GM19238 (cell line): ENCODE measurements around the gene ARHGAP44.

ENCODE experiments used
- DNase-seq: peaks from one replicate; pipeline ENCODE4 v3.0.0; 2011; ENCODE audit warnings: low spot score; ENCODE audit not compliant: insufficient read length

The ARHGAP44 gene

DNA sequence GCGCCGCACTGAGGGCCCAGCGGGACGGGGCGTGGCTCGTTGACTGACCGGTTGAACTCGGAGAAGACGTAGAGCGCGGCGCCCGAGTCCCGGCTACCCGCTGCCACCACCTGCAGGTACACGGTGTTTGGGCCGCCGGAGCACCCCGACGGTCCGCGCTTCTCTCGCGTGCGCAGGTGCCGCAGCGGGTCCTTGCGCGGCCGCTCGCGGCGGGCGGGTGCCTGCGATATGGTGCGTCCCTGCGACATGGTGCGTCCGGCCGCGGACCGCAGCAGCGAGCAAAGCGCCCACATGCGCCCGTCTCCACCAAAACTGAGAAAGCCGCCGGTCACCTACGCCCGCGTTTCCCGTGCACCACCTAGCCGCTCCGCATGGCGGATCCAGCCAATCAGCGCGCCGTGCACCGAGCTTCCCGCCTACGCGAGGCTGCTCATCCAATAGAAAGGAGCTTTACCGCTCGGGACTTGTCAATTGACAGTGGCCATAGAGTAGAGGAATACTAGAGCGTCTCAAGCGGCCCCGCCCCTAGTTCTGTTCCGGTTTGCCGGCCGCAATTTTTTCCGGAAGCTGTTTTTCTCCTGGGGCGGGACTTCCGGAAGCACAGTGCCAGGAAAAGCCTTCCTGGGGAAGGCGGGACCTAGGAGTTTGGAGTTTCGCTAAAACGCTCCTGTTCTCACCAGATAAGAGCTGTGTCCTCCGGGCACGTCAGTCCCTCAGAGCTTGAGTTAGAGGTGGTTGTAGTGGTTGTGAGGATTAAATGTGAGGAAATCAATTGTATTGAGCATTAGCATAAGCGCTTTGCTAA is 228.6 kb downstream of the ARHGAP44 start, which contains the start of gene ELAC2:
TSS of gene ELAC2 (minus strand) at position 373 of the 805 bp plus-strand sequence. CDS start at position 293, 80 bp downstream.
- peak; percentile 94 for DNase-seq

DNA sequence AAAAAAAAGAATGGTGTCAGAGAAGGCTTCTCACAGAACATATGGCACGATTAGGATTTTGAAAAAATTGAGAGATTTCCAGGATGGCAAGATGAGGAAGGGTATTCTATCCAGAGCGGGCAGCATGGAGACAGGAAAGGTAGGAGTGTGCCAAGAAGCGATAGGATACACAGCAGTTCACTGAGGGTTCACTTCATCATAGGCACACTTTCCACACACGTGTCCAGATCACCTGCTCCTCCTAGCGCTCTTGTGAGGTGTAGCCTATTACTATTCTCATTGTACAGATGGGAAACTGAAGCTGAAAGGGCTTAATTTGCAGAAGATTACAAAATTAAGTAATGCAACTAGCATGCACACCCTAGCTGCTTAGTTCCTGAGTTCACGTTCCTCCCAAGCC is 234.7 kb downstream of the ARHGAP44 start:
- no peak for DNase-seq

DNA sequence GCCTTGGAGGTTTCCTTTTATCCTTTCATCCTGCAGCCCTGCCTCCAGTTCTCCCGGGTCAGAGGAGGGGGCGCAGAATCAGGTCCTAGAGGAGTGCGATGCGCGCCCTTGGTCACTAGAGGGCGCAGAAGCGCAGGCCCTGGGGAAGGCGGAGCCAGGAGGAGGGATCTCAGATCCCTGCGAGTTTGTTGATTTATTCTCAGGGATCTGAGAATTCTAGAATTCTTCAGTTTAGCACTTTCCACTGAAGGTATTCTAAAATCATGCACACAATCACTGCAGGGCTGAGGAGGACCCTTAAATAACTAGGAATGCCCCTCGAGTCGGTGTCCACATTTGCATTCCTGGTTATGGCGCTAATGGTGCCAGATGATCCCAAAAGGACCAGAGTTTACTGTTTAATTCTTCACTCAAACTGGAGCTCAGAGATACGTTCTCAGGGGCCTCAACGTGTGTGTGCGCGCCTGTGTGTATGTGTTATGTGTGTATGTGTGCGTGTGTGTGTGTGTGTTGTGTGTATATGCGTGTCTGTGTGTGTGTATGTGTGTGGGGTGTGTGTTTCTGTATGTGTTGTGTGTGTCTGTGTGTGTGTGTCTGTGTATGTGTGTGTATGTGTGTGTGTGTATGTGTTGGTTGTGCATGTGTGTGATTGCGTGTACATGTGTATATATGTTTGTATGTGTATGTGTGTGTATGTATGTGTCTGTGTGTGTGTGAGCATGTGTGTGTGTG is 235.4 kb downstream of the ARHGAP44 start:
- peak; percentile 41 for DNase-seq

DNA sequence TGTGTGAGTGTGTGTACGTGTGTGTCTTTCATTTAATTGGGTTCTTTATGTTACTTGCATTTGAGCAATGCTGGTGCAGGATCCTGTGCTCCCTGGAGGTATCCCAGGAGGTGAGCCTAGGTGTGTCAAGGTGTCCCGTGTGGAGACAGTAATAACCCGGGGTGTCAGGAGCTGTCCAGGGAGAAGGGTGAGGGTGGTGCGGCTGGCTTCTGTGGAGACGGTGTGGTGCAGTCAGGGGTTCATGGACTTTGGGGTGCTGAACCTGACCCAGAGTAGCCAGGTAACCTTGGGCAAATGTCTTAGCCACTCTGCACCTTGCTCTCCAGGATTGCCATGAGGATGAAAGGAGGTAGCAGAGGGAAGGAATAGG is 235.9 kb downstream of the ARHGAP44 start:
- no peak for DNase-seq

DNA sequence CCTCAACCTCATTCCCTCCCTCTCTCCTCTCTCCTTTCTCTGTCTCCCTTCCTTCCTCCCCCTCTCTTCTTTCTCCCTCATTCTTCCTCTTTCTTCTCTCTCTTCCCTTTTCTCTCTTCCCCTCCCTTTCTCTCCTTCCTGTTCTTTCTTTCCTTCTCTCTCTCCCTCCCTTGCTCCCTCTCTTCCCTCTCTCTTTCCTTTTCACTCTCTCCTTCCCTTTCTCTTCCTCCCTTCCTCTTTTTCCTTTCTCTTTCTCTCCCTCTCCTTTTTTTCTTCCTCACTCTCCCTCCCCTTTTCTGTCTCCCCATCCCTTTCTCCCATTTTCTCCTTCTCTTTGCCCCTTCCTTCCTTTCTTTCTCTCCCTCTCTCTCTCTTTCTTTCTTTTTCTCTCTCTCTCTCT is 236.4 kb downstream of the ARHGAP44 start:
- DNase-seq: no peak

DNA sequence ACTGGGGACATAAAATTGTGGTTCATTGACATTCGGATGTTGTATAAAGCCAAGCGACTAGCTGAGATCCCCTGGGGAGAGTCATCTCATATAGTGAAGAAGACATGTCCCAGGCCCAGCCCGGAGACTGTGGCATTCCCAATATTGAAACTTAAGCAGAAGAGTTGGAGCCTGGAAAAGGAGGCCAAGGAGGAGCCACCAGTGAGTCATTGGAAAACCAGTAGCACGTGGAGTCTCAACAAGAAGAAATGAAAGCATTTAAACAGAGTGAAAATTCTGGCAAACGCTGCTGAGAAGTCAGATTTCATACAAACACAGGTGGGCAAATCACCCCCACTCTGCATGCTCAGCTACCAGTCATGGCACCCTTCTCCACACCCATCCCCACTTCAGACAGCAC is 237.9 kb downstream of the ARHGAP44 start:
- DNase-seq: no peak

DNA sequence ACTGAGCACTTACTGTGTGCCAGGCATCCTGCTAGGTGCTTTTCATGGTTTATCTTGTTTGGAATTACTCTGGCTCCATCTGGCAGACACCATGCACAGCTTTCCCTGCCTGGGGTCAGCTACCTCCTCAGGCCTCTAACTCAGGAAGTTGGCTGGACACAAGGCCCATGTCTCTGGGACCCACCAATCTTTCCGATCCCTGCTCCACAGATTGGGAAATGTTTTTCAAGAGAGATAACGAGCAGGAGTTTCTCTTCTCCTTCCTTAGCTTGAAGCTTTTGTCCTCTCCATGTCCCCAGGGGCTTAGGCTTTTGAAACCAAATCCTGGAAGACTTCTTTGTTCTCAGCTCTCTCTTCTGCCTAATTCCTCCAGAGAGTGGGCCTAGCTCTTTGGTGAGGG is 240.0 kb downstream of the ARHGAP44 start:
- DNase-seq: no peak

DNA sequence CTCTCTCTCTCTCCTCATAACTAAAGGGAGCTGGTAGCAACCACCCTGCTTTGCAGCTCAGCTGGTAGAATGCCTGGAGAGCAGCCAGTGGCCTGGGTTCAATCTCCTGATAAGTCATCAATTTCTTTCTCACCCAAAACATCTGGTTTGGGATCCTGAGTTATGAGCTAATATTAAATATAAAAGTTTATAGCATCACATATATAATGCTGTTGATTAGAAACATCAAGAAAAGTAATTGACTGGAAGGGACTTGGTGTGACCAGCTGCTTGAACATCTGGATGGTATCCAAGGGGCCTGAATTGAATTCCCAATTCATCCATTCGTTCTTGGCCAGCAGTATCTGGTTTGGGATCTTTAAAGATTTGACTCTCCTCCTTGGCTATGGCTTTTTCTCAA is 240.8 kb downstream of the ARHGAP44 start:
- no peak for DNase-seq

DNA sequence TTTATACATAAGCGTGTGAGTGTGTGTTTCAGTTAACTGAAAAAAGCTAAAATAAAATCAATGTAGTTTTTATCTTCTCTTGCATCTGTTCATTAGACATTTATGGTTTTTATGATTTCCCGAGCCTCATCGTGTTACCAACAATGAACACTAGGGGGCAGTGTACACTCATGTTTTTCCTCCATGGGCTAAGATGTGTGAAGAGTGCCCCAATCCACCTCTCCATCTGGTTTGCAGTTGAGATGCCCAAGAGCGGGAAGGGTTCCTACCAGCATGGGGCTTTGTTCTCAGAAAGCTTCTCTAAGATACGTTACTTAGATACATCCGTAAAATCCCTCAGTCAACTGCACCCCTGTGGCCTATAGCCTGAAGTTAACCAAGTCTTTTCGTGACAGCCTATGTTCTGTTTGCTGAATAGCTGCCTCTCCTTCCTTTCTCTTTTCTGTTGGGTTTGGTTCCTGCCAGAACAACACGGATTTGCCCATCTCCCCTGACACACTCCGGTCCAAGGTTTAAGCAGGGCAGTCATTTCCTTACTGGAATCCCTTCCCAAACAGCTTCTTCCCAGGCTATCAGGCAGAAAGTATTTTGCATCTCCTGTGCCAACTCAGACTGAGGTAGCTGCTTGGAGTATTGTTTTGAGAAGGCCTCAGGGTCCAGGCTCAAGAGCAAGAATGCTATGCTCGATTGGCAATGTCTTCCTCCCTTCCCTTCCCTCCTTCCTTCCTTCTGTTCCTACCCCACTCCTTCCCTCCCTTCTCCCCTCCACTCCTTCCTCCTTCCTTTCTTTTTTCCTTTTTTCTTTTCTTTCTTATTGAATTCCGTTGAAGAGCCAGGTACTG is 241.4 kb downstream of the ARHGAP44 start:
- DNase-seq: peak; percentile 26

DNA sequence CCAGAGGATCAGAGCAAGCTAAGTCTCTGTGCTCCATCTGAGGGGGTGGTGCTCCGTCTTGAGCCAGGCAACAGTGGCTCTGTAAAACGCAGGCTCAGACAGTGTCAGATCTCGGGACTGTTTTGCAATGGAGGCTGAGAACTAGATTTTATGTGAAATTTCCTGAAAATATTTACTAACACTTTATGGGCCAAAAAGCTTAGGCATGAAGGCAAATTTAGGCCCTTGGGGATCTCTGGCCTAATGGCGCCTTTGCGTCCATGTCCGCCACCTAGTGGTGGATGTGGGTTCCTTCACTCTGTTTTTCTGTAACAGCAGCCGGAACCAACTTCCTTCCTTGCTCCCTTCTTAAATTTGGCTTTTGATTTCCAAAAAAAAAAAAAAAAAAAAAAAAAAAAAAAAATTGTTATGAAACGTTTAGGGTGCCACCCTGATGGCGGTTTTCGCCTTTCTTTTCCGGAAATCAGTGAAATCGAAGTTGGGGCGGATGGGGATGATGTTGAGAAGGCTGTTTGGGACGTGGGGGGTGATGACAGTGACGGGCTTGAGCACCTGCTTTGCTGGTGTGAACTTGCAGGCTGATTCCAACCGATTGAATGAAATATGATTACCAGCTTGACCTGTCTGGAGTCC is 242.5 kb downstream of the ARHGAP44 start:
- DNase-seq: peak; percentile 55

DNA sequence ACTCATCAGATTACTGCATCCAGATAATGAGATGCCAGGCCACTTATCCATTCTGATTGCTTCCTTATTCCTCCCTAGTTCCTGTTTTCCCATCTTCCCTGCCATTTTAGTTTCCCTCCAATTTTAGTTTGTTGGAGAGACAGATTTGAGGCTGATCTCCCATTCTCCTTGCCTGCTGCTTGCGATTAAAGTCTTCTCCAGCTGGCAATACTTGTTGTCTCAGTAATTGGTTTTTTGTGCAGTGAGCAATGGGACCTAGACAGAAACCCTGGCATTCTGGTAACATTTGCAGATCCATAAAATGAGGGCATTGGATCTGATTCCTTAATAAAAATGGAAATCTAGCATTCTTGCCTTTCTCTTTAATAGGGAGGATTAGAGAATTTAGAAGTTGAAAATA is 246.1 kb downstream of the ARHGAP44 start:
- DNase-seq: no peak

DNA sequence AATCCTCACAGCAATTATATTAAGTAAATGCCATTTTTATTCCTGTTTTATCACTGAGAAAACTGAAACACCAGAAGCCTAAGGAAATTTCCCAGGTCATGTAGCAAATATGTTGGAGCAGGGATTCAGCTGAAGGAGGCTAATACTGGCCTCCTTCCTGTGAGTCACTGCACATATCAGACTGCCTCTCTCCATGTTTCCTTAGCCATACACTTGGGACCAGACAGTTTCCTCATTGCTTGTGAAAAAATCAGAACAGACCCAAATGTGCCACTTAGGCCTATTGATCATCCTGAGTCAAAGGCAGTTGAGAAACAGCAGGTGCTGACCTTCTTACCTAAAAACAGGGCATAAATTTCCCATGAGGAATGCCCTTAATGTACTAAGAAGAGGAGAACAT is 247.5 kb downstream of the ARHGAP44 start:
- DNase-seq: no peak

DNA sequence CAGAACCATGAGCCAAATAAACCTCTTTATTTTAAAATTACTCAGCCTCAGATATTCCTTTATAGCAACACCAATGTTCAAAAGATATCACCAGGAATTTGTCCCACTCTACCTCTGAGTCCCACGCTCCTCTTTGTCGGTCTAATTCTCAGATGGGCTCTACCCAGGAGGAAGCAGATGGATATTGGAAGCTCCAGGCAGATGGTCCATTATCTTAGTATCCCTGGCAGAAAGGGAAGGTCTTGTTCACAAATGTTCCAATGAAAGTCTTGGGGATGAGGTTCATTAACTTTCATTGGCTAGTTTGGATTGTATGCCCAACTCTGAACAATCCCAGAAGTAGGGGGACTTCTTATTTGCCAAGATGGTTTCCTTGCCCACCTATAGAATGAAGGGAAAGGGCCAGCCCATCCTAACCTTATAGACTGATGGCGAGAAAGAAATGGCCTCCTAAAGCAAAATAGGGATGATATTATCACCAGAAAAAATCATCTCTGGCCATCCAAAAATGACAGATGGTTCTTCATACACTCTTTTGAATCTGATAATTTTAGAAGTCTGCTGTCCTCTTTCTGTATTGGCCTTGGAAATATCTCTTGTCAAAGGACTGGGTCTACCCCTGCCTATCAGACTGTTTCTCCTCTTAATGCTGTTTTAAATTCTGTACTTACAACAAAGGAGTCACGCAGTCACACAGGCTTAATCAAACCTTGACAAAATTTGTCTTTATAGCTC is 249.8 kb downstream of the ARHGAP44 start:
- DNase-seq: no peak
